Stimulated activated CD4-positive, alpha-beta T cell treated with anti-CD3 and anti-CD28 coated beads, Interleukin-4, amount 100 ng/mL, for 1 hour (primary cell): ENCODE measurements around the gene RSU1.

Experiments
- DNase-seq: peaks from one replicate; pipeline ENCODE4 v3.0.0-alpha.2; 2020

Gene RSU1

DNA sequence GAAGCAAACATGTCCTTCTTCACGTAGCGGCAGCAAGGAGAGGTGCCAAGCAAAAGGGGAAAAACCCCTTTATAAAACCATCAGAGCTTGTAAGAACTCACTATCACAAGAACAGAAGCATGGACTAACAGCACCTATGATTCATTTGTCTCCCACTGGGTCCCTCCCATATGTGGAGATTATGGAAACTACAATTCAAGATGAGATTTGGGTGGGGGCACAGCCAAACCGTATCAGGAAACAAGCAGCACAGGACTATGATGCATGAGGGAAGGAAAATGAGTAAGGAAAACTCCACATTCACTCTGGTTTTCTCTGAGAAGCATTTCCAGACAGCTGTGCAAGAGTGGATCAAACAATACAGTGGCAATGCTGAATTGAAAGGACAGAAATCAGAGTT lies 81.6 kb downstream of the RSU1 start:
- no peak for DNase-seq

DNA sequence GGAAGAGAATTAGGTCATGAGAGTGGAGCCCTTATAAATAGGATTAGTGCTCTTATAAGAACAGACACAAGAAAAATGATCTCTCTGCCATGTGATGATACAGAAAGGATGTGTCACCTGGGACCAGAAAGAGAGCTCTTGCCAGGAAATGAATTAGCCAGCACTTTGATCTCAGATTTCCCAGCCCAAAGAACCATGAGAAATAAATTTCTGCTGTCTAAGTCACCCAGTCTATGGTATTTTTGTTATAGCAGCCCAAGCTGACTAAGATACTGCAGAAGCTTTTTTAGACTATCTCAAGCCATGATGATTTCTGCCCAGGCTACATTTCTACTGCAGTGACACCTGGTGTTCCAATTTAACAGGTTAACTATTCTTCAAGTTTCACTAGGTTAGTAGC lies 84.8 kb downstream of the RSU1 start:
- DNase-seq = no peak

DNA sequence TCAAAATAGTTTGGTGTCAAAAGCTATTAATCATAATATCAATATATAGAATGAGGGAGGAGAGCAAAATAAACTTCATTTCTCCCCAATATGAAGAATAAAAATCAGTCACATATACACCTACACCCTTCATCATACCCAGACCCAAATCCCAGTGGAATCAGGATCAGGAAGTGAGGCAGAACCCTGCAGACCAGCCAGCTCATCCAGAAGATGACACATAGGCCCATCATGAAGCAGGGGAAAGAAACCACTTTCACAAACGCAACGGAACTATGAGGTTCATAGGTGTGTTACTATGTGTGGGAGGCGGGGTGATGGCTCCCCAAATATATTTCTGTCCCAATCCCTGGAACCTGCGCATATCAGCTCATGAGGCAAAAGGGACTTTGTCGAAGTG lies 89.0 kb downstream of the RSU1 start:
- no peak for DNase-seq

- DNase-seq = no peak
These were observed 89.6 kb downstream of the RSU1 start for GRCh38 chr10:16727666-16728065.

DNA sequence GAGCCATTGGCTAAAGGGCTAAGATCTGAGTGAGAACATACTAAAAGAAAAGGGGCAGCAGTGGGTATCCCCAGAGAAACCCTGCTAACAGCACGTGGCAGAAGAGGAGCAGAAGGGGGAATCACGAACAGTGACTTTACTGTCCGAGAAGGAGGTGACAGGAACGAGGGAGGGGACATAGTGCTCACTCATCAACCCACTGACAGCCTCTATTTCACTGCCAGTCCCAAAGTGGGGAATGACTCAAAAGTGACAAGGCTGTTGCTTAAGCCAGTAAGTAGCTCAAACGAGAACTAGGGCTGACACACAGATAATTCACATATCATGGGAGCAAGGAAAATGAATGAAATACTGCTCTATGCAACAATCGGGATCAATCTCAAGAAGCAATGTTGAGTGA lies 92.7 kb downstream of the RSU1 start:
- DNase-seq = no peak

DNA sequence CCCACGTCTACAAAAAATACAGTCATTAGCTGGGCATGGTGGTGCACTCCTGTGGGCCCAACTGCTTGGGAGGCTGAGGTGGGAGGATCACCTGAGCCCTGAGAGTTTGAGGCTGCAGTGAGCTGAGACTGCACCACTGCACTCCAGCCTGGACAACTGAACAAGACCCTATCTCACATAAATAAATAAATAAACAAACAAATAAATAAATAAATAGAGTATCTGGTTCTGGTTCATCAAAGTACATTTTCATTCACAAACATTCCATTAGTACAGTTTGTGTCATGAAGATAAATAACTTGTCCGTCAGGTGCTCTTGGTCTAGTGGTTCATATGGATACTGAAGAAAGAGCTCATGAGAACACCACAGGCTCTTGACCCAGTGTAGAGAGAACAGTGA lies 96.4 kb downstream of the RSU1 start:
- DNase-seq = no peak

- no peak for DNase-seq
These were observed 99.4 kb downstream of the RSU1 start for GRCh38 chr10:16717622-16718395.

- no peak for DNase-seq
These were observed 101.2 kb downstream of the RSU1 start for GRCh38 chr10:16716051-16716450.

GRCh38 chr10:16713290-16713689 lies 103.9 kb downstream of the RSU1 start:
- DNase-seq = no peak

GRCh38 chr10:16712883-16713282 lies 104.3 kb downstream of the RSU1 start:
- DNase-seq = no peak

DNA sequence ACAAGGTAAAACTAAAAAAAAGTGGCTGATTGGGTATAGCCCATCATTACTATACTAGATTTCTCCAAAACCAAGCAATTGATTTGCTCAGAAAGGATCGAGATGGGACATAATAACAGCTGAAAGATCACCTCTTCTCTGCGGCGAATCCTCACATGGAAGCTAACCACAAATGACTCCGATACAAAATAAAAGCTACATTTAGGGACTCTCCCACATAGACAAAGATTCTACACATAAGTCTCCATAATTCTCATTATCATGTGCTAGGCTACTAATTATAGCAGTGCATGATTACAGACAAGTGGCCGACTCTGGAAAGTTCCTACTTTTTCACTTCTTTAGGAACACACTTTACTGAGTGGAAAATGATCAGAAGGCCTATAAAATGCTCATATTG lies 116.9 kb downstream of the RSU1 start:
- DNase-seq = no peak

DNA sequence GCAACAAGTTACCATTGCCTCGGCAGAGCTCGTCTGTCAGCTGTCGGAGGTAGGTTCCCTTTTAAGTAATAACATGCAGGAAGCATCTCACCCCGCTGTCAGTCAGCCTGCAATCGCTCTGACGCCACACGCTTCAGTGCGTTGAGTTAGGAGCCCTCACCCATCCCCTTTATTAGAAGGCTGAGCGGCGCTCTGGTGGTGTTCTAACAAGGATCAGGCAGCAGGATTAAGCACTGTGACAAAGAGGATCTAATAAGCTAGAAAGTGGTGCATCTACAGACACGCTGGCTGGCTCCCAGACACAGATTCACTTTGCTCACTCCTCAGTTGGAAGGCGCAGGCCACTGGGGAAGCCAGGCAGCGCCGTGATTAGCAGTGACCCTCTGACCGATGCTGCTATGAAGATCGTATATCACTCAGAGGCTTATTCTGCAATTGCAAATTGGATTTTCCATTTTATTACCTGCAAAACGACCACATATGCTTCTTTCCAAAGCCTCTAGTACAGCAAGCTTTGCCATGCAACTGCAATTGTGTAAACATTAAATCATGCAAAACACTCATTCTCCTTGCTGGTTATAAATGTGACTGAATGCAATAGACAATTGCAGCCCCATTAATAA lies 117.7 kb downstream of the RSU1 start:
- no peak for DNase-seq

DNA sequence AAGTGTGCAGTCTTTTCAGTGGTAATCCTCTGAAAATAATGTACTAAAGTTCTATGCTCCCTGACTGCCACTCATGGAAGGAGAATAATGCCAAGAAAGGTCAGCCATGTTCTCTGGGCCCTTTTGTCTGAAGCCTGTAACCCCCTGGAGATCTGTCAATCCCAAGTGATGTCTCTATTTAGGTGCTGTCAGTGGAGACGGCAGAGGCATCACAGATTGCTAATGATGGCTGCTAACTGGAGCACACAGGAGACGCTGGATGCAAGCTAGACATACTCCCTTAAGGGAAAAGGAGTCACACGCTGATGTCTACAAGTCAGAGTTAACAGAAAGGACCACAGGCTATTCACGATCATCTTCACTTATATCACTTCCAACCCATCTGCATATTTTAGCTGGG lies 118.8 kb downstream of the RSU1 start:
- DNase-seq = no peak

DNA sequence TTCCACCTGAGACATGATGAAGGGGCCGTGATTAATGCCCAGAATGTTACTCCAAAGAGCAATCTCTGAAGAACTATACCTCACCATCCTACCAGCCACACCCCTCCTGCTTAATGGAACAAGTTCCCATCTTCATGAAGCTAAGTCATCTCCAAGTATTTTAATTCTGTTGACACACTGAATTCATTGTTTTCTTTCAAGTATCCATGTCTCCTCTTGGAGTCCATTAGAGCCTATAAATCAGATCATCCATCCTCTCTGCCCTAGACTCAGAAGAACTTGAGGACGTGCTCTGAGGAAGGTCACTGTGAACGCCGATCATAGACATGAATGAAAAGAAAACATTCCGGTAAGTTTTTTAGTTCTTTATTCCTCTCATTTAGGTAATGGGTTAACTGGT lies 126.8 kb downstream of the RSU1 start:
- no peak for DNase-seq

GRCh38 chr10:16689696-16690095 lies 127.5 kb downstream of the RSU1 start:
- DNase-seq = no peak

- DNase-seq = no peak
These were observed 128.0 kb downstream of the RSU1 start for GRCh38 chr10:16689227-16689626.

GRCh38 chr10:16686054-16686902 lies 130.9 kb downstream of the RSU1 start:
- DNase-seq = no peak

DNA sequence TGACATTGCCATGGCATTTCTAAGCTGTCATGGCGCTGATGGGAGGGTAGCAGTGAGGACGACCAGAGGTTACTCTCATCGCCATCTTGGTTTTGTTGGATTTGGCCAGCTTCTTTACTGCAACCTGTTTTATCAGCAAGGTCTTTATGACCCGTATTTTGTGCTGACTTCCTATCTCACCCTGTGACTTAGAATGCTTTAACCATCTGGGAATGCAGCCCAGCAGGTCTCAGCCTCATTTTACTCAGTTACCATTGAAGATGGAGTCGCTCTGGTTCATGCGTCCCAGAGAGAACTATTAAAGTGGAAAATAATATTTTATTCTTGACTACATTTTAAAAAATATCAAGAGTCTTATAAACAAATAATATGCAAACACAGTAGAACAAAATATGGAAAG lies 131.7 kb downstream of the RSU1 start:
- no peak for DNase-seq

GRCh38 chr10:16681521-16681920 lies 135.7 kb downstream of the RSU1 start:
- no peak for DNase-seq

DNA sequence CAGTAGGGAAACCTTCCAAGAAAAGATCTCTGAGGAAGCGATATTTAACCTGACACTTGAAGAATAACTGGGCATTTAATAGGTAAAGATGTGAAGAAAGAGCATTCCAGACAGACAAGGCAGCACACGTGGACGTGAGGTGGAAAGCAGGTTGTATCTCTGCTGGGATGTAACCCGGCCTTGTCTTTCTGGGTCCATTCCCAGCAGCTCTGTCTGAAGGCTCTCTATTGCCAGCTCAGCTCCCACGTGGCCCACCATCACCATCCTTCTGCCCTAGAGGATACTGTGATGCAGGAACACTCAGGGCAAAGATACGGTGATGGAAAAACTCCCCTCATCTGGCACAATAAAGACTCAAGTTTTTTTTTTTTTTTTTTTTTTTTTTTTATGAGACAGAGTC lies 137.7 kb downstream of the RSU1 start:
- DNase-seq = no peak

DNA sequence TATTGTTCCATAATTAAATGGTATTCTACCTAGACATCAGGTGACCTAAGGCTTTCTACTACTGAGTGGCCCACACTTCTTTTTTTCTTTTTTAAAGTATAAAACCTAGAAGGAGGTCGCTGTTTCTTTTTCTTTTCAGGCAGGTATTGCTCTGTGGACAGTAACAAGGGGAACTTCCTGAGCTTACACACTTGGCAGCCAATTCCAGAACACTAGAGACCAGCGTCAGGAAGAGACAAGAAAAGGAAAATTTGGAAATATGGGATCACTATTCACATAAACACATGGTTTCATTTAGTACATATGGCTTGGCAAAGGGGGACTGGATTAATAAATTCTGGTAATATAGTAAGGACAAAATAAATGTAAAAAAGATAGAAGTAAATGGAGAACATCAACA lies 141.9 kb downstream of the RSU1 start:
- no peak for DNase-seq

DNA sequence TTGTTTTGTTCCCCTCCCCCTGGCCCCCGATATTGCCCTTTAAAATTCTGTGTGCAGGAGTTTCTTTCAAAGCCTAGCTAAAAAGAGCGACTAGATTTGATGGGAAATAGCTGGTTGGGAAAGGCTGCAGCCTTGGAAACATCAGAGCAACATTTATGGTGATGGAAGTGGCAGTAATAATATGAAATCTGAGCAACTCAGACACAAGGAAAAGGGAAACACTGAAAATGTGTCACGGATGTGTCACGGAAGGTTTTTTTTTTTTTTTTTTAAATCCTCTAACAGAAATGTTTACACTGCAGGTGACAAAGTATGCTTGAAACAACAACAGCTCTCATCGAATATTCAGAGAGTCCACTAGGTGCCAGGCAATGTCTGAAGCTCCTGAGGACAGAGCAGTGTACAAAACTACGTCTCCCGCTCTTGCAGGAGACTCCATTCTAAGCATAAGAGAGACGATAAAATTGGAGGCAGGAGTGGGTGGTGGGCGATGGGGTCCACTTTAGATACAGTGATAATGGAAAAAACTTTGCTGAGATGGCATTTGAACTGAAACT lies 143.0 kb downstream of the RSU1 start:
- no peak for DNase-seq

GRCh38 chr10:16673443-16673842 lies 143.8 kb downstream of the RSU1 start:
- DNase-seq = no peak

GRCh38 chr10:16663444-16663843 lies 153.8 kb downstream of the RSU1 start:
- no peak for DNase-seq
